AG04449 (cell line): ENCODE measurements around the gene ARID3A.

ENCODE experiments used
- CTCF ChIA-PET: fragments of 350-600 bp; formaldehyde crosslinking; extraction: SDS; loops from one replicate; lab custom pipeline; 2021; ENCODE audit warnings: antibody characterized with exemption; lab: Yijun Ruan, JAX
- POLR2A ChIA-PET: fragments of 400-600, 350-600 bp; formaldehyde crosslinking; extraction: SDS; loops from one replicate; lab custom pipeline; 2020; ENCODE audit warnings: antibody characterized with exemption, inconsistent platforms; lab: Yijun Ruan, JAX
- DNase-seq: peaks from one replicate; pipeline ENCODE4 v3.0.0-alpha.2; 2010; ENCODE audit warnings: low read depth, low spot score
- H3K4me3 ChIP-seq: 2 replicates; pipeline ENCODE4 v1.5.1; 2011; ENCODE audit warnings: low read depth, mild to moderate bottlenecking, control low read depth, low read length
- TF ChIP-seq, protein P1 (sequence below): IDR thresholded peaks from one replicate; pipeline ENCODE4 v1.5.1; 2011; ENCODE audit warnings: mild to moderate bottlenecking, moderate library complexity, low read length, control low read depth, inconsistent platforms; ENCODE audit not compliant: insufficient read depth; ENCODE audit errors: missing control alignments

Gene ARID3A

DNA sequence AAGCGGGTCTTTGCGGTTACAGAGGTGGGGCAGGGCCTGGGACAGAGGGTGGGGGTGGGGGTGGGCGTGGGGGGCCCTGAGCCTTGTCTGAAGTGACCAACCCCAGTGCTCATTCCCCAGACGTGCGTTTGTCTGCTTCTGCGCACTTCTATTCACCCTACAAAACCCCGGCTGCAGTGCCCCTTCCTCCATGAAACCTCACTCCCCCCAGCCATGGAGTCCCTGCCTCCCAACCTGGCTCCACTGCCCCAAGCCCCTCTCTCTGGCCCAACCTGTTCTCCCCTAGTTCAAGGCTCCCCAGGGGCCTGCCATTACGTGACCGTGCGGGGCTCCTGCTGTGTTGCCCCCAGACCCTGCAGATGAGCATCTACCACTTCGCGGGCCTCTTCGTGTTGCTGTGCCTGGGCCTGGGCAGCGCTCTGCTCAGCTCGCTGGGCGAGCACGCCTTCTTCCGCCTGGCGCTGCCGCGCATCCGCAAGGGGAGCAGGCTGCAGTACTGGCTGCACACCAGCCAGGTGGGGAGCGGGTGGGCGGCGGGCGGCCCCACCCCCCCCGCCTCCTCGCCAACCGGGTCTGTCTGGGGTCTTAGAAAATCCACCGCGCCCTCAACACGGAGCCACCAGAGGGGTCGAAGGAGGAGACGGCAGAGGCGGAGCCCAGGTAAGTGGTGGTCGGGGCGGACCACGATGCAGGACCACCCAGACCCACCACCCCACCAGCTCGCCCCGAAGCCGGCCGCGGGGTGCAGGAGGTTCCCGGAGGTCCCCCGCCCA lies 82.6 kb downstream of the ARID3A start:
- POLR2A ChIA-PET = no interaction called here
- CTCF ChIA-PET = interaction anchor here (1.2 kb wide), 1 partner anchor 84 kb away, joined by 5 read pairs; no protein-coding TSS in a partner anchor

DNA sequence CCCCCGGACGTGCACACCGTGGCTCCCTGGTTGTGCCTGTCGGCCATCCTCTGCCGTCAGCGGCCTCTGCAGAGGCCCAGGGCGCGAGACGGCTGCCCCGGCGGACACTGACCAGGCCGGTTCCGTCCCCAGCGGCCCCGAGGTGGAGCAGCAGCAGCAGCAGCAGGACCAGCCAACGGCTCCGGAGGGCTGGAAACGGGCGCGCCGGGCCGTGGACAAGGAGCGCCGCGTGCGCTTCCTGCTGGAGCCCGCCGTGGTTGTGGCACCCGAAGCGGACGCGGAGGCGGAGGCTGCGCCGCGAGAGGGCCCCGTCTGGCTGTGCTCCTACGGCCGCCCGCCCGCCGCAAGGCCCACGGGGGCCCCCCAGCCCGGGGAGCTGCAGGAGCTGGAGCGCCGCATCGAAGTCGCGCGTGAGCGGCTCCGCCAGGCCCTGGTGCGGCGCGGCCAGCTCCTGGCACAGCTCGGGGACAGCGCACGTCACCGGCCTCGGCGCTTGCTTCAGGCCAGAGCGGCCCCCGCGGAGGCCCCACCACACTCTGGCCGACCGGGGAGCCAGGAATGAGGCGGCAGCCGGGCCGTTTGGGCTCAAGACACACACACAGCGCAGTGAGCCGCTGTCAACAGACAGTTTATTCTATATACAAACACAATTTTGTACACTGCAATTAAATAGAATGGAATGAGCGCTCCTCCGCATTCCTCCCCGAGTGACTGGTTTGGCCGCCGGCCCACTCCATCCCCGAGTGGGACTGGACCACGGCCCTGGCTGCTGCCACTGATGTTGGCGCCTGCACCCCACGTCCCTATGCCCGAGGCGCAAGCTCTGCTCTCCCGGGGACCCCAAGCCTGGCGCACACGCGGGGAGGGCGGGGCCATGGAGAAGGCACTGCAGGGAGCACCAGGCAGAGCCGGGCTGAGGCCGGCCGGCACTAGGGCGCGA lies 83.5 kb downstream of the ARID3A start:
- no peak for DNase-seq
- no peak overlapping the region for H3K4me3 ChIP-seq
- TF ChIP-seq, protein P1, sequence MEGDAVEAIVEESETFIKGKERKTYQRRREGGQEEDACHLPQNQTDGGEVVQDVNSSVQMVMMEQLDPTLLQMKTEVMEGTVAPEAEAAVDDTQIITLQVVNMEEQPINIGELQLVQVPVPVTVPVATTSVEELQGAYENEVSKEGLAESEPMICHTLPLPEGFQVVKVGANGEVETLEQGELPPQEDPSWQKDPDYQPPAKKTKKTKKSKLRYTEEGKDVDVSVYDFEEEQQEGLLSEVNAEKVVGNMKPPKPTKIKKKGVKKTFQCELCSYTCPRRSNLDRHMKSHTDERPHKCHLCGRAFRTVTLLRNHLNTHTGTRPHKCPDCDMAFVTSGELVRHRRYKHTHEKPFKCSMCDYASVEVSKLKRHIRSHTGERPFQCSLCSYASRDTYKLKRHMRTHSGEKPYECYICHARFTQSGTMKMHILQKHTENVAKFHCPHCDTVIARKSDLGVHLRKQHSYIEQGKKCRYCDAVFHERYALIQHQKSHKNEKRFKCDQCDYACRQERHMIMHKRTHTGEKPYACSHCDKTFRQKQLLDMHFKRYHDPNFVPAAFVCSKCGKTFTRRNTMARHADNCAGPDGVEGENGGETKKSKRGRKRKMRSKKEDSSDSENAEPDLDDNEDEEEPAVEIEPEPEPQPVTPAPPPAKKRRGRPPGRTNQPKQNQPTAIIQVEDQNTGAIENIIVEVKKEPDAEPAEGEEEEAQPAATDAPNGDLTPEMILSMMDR = no peak
- ChIA-PET POLR2A (interaction anchor here (0.8 to 1.2 kb wide), 2 partner anchors 12 to 254 kb away, joined by 3 to 4 read pairs; partner anchors contain the start of genes RNU6-2 and TMEM259), CTCF (interaction anchor here (1.5 kb wide), 1 partner anchor 11 kb away, joined by 3 read pairs; no protein-coding TSS in a partner anchor)

More for the DNA sequence above, 82.6 kb downstream of the ARID3A start:
- TF ChIP-seq, protein P1 = no peak
- no peak overlapping the region for H3K4me3 ChIP-seq
- no peak for DNase-seq

DNA sequence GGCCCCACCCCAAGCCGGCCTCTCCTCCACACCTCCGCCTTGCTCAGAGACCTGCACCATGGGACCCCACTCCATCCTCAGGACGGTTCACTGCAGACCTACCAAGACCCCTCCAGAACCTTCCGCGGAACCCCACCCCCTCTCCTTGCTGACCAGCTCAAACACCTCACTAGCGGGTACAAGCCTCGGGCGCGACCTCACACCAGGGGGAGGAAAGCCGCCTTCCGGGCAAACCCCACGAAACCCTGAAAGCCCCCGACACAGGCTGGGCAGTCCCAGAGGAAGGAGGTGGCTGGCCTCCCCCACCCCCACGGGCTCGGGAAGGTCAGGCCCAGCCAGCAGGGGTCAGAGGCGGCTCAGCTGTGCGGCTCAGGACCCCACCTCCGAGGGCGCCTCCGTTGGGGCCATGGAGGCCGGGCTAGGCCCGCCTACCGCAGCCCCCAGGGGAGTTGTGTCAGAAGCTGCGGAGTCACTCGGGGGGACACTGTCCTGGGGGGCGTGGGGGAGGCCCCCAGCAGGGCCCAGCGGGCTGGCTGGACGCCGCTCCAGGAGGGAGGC lies 84.2 kb downstream of the ARID3A start:
- no peak overlapping the region for H3K4me3 ChIP-seq
- POLR2A ChIA-PET = interaction anchor here (0.8 to 1.2 kb wide), 2 partner anchors 11 to 254 kb away, joined by 3 to 4 read pairs; partner anchors contain the start of genes RNU6-2 and TMEM259
- DNase-seq = no peak
- TF ChIP-seq, protein P1 = no peak
- CTCF ChIA-PET = interaction anchor here (1.5 kb wide), 1 partner anchor 10 kb away, joined by 3 read pairs; no protein-coding TSS in a partner anchor

DNA sequence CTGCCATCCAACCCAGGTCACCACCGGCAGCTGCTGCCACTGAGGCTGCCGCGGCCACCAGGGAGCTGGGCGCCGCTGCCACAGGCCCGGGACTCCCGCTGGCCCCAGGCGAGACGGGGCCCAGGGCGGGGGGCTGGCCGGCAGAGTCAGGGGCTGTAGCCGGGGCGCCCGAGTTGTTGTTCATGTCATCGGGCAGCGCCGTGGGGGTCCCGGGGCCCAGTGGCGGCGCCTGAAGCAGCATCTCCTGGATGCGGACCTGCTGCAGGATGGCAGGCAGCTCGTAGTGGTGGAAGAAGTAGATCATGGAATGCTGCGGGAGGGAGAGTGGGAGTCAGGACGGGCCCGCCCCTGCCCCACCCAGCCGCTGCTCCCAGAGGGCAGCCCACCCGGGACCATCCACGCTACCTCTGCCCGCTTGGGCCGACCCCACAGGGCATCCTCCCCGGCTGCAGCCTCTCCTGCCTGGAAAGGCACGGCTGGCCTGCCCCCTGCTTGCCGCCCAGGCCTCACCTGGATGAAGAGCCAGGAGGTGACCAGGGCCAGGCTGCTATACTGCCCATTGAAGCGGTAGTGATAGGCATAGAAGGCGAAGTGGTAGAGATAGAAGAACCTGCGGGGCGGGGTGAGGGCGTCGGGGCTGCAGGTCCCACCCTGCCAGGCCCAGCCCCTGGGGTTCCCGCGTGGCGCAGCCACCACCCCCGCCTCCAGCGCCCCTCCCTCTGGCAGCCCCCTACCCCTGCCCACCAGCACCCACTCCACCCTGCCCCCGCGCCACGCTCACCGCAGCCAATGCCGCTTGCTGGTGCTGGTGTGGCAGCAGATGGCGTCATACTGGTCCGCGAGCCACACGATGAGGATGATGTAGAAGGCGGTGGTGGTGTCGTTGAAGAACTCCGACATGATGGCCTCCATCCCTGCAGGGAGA lies 85.0 kb downstream of the ARID3A start:
- ChIA-PET CTCF (interaction anchor here (1.5 kb wide), 1 partner anchor 9 kb away, joined by 3 read pairs; no protein-coding TSS in a partner anchor), POLR2A (interaction anchor here (1.2 kb wide), 1 partner anchor 10 kb away, joined by 4 read pairs; the partner anchor contains the start of genes RNU6-2 and TMEM259)
- no peak for DNase-seq
- TF ChIP-seq, protein P1 = no peak
- no peak overlapping the region for H3K4me3 ChIP-seq

DNA sequence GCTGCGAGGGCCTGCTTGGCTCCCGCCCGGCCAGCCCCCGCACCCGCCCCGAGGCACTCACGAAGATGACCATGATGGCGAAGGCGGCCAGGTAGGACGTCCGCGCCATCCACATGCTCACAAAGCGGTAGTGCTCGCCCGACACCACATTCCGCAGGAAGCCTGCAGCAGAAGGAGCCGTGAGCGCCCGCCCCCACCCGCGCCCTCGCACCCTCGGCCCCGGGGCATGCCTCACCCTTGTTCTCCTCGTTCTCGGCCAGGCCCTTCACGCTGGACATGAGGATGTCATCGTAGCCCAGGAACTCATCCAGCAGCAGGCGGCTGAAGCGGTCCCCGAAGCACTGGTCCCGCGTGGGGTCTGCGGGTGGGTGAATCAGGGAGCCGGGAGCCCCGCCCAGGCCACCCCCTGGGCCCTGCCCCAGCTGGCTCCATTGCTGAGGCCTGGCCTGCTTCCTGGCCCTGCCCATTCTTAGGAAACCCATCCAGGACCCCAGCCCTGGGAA lies 86.0 kb downstream of the ARID3A start:
- DNase-seq = no peak
- TF ChIP-seq, protein P1 = no peak
- POLR2A ChIA-PET = no interaction called here
- no peak overlapping the region for H3K4me3 ChIP-seq
- CTCF ChIA-PET = no interaction called here
